IPS-11a (cell line): Measurements from ENCODE around the gene TEN1.

ENCODE experiments used
- H3K4me3 ChIP-seq: one replicate; pipeline ENCODE4 v1.5.1; 2013; ENCODE audit warnings: low read depth, low read length, control low read depth

TEN1 gene

GRCh38 chr17:75976175-75976848 is 2.7 kb upstream of the TEN1 start:
- H3K4me3 ChIP-seq: no peak overlapping the region

GRCh38 chr17:75979705-75980187 is 706 bp downstream of the TEN1 start:
- peak overlapping the region; percentile 77 for H3K4me3 ChIP-seq

- peak overlapping the region; percentile 77 for H3K4me3 ChIP-seq
Measured at GRCh38 chr17:75980188-75981018, 1.4 kb downstream of the TEN1 start.

- no peak overlapping the region for H3K4me3 ChIP-seq
Measured at GRCh38 chr17:75981019-75981615, 2.1 kb downstream of the TEN1 start.

DNA sequence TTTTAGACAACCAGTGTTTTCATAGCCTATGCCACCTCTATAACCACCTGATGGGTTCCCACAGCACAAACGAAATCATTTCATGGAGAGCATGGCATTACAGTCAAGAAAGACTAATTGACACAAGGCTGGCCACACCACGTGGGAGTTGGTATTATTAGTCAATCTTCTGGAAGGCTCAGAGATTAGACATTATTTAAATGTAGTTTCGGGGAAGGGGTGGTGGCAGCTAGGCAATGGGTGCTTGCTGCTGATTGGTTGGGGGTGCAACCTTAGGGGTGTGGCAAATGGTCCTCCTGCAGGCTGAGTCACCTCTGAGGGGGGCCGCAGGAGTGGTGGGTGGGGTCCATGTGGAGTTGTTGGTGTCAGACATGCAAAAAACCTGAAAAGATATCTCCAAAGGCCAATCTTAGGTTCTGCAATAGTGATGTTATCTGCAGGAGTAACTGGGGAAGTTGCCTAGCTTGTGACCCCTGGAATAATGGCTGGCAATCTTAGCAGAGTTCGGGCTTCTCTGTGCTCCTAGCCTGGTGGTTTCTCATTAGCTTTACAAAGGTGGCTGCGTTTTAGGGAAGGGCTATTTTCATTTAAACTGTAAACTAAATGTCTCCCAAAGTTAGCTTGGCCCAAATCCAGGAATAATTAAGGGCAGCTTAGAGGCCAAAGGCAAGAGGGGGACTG is 4.6 kb downstream of the TEN1 start:
- no peak overlapping the region for H3K4me3 ChIP-seq

DNA sequence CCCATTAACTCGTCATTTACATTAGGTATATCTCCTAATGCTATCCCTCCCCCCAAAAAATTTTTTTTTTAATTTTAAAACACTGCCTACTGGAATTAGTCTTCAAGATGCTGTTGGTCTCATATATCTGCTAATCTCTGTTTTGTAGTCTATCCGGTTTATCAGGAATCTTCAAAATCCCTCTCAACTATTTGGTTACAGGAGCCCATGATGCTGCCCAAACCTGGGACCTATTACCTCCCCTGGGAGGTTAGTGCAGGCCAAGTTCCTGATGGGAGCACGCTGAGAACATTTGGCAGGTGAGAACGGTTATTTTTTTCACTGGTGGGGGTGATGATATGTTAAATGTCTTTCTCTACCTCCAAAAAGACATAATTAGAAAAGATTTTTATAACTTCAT is 6.9 kb downstream of the TEN1 start:
- no peak overlapping the region for H3K4me3 ChIP-seq

DNA sequence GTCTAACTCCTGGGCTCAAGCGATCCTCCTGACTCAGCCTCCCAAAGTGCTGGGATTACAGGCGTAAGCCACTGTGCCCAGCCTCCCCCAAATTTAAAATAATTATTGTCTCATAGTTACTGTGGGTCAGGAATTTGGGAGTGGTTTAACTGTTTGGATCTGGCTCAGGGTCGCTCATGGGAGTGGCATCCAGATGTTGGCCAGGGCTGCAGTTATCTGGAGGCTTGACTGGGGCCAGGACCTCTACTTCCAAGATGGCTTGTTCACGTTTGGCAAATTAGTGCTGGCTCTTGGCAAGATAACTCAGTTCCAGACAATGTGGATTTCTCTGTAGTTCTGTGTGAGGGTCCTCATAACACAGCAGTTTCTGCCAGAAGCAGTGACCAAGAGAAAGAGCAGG is 8.0 kb downstream of the TEN1 start:
- H3K4me3 ChIP-seq: no peak overlapping the region

DNA sequence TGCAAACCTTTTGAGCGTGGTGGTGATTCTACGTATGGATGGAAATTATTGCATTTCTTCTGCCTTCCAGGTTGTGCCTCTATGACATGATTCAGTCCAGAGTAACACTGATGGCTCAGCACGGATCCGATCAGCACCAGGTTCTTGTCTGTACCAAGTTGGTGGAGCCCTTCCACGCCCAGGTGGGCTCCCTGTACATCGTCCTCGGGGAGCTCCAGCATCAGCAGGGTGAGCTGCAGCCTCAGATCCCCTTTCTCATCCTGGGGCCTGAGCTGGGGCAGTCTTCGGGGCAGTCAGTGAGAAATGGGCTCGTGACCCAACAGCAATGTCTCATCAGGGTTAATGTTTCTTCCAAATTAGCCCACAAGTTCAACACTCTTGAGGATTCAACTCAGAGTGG is 12.4 kb downstream of the TEN1 start:
- H3K4me3 ChIP-seq: no peak overlapping the region

- H3K4me3 ChIP-seq: no peak overlapping the region
Measured at GRCh38 chr17:75994802-75995370, 15.8 kb downstream of the TEN1 start.

DNA sequence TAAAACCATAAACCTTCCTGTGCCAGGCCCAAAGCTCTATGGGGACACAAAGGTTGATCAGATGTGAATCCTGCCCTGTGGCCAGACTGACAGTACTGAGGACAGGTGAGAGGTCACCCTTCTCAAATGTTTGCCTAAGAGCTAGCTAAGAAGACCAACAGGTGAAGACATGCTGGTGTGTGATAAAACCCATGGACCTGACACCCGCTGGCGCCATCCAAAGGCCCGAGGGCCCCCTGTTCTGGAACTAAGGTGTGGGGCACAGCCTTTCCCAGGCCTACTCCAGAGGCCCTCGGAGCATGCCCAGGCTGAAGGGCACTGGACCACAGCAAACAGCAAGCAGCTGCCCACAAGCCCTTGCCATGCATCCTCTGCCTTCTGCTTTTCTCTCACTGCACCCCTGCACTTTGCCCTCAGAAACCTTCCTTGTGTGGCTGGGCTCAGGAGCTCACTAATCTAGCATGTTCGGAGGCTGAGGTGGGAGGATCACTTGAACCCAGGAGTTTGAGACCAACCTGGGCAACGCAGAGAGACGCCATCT is 16.4 kb downstream of the TEN1 start:
- H3K4me3 ChIP-seq: no peak overlapping the region

- no peak overlapping the region for H3K4me3 ChIP-seq
Measured at GRCh38 chr17:75996665-75997590, 17.9 kb downstream of the TEN1 start.

DNA sequence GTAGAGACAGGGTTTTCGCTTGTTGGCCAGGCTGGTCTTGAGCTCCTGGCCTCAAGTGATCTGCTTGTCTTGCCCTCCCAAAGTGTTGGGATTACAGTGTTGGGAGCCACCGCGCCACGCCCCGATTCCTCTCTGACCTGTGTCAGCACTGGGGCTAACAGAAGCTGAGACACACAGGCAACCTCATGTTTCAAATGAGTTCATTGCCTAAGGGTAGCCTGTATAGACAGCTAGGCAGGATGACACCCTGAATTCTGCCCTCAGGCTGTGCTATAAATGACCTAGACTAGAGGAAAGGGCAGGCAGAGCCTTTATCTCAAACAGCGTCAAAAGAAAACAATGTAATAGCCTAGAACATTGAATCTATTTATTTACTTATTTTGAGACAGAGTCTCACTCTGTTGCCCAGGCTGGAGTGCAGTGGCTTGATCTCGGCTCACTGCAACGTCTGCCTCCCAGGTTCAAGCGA is 19.3 kb downstream of the TEN1 start:
- no peak overlapping the region for H3K4me3 ChIP-seq

GRCh38 chr17:76000016-76000754 is 21.1 kb downstream of the TEN1 start:
- no peak overlapping the region for H3K4me3 ChIP-seq

DNA sequence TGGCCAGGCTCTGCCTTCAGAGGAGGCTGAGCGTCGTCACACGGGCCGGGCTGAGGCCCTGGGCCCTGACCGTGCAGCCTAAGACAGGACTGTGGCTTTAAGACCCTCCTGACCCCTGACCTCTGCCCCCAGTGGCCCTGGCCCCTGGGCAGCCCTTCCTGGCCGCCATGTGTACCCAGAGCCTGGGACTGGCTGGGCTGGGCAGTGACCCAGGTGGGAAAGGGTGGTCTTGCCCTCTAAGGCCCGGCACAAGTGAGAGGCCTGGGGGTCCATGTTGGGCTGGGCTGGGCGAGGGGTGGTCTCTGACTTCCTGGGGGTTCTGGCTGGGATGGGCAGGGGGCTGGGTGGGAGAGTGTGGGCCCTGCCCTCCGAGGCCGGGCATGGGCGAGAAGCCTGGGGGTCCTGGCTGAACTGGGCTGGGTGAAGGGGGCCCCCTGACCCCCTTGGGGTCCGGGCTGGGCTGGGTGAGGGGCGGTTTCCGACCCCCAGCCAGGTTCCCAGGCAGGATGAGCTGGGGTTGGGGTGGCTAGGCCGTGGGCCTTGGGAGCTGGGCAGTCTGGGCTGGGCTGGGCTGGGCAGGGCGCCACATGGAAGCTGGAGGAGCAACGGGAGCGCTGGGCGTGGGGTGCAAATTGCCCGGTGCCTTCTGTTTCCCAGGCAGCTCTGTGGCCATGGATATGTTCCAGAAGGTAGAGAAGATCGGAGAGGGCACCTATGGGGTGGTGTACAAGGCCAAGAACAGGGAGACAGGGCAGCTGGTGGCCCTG is 21.9 kb downstream of the TEN1 start, which contains the start of gene CDK3:
CDK3 (plus strand) TSS at position 101 of the 767 bp plus-strand sequence; CDS start at position 672, 571 bp downstream.
- no peak within 1 kb of the TSS for H3K4me3 ChIP-seq

DNA sequence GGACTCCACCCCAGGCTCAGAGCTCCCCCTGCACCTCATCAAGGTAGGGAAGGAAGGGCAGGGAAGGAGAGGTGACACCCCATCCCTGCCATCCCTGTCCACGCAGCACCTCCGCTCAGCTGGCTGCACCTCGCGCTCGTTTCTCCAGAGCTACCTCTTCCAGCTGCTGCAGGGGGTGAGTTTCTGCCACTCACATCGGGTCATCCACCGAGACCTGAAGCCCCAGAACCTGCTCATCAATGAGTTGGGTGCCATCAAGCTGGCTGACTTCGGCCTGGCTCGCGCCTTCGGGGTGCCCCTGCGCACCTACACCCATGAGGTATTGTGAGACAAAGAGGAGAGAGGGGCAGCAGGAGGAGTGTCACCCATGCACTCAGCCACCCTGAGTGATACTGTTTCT is 23.1 kb downstream of the TEN1 start:
- H3K4me3 ChIP-seq: no peak overlapping the region

DNA sequence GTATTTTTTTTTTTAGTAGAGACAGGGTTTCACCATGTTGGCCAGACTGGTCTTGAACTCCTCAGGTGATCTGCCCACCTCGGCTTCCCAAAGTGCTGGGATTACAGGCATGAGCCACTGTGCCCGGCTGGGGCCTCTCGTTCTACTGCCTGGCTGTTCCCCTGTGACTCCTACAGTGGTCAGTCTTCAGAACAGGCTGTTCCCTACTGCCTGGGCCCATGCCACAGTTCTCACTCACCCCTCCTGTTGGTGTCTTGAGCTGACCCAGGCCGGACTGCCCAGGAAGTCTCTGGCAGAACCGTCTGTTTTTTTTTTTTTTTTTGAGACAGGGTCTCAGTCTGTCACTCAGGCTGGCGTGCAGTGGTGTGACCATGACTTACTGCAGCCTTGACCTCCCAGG is 24.9 kb downstream of the TEN1 start:
- no peak overlapping the region for H3K4me3 ChIP-seq

DNA sequence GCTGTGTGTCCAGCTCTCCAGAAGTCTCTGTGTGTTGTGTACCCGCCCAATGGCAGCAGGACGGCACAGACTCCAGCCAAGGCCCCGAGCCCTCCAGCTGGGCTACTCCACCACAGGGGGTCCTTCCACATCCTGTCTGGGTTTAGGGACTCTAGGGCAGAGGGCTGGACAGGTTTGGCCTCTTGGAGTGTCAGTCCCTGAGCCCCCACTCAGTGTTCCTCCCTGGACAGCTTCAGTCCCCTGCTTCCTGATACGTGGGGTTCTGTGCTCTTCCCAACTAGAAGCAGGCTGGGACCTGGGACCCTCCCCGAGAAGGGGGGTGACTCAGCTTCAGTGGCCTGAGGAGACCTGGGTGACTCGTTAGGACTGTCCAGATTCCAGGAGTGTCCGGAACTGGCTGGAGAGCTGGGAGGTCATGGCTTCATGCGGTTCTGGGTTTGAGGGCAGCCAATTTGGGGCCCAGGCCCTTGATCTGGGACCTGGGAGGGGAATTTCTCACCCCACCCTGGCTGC is 25.8 kb downstream of the TEN1 start:
- no peak overlapping the region for H3K4me3 ChIP-seq
